WERI-Rb-1 (cell line): ENCODE results near the gene ULK1.

Experiments
- DNase-seq: peaks from one replicate; pipeline ENCODE4 v3.0.0-alpha.2; 2020
- H3K27ac ChIP-seq: fragments of 250-450 bp; sonication (Bioruptor Pico); 2 replicates; pipeline ENCODE4 v1.5.1; 2020; ENCODE audit warnings: mild to moderate bottlenecking, moderate library complexity
- H3K27me3 ChIP-seq: fragments of 250-450 bp; sonication (Bioruptor Pico); 2 replicates; pipeline ENCODE4 v1.5.1; 2021; ENCODE audit warnings: mild to moderate bottlenecking, low read depth, moderate library complexity; ENCODE audit not compliant: insufficient read depth, severe bottlenecking
- H3K36me3 ChIP-seq: fragments of 250-450 bp; sonication (Bioruptor Pico); 2 replicates; pipeline ENCODE4 v1.5.1; 2020; ENCODE audit warnings: mild to moderate bottlenecking, moderate library complexity
- H3K4me3 ChIP-seq: 2 replicates; pipeline ENCODE4 v1.5.1; 2011; ENCODE audit warnings: low read depth, mild to moderate bottlenecking, control low read depth, low read length
- H3K9me3 ChIP-seq: fragments of 250-450 bp; sonication (Bioruptor Pico); 2 replicates; pipeline ENCODE4 v1.5.1; 2021; ENCODE audit warnings: mild to moderate bottlenecking, moderate library complexity; ENCODE audit not compliant: severe bottlenecking
- TF ChIP-seq, protein P1 (sequence below): IDR thresholded peaks from 2 replicates; pipeline ENCODE4 v1.5.1; 2011; ENCODE audit warnings: low read depth, mild to moderate bottlenecking, control low read depth, inconsistent platforms, low read length

ULK1 gene

DNA sequence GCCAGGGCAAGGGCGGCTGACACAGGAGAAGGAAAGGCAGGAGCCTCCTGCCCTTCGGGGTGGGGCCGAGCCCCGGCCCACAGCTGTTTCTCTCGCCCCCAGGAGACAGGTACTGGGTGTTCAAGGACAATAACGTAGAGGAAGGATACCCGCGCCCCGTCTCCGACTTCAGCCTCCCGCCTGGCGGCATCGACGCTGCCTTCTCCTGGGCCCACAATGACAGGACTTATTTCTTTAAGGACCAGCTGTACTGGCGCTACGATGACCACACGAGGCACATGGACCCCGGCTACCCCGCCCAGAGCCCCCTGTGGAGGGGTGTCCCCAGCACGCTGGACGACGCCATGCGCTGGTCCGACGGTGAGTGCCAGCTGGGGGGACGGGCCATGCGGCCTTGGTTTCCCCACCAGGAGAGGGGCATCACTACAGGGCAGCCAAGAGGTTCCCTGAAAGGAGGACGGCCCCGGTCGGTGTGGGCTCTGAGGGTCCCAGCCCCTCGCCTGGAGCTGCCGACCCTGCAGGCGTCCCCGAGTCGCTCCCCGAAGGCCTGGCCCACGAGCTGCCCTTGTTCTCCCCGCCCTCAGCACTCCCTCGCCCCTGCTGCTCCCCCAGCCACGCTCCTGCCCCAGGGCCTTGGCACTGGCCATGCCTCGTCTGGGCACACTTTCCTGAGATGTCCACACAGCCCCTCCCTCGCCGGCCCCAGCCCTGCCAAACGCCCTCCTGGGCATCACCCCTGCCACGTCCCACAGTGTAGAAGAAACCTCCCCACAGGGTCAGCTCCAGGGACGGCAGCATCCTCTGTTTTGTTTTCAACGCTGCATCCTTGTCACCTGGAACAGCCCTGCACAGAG lies 44.5 kb upstream of the ULK1 start:
- Histone ChIP-seq H3K4me3 (no peak overlapping the region), H3K27me3 (no peaks in the 10 kb centered on the region), H3K27ac (no peak overlapping the region), H3K36me3 (no peaks in the 10 kb centered on the region; the same call in none of the 2 replicates), H3K9me3 (no peaks in the 10 kb centered on the region)
- TF ChIP-seq, protein P1, sequence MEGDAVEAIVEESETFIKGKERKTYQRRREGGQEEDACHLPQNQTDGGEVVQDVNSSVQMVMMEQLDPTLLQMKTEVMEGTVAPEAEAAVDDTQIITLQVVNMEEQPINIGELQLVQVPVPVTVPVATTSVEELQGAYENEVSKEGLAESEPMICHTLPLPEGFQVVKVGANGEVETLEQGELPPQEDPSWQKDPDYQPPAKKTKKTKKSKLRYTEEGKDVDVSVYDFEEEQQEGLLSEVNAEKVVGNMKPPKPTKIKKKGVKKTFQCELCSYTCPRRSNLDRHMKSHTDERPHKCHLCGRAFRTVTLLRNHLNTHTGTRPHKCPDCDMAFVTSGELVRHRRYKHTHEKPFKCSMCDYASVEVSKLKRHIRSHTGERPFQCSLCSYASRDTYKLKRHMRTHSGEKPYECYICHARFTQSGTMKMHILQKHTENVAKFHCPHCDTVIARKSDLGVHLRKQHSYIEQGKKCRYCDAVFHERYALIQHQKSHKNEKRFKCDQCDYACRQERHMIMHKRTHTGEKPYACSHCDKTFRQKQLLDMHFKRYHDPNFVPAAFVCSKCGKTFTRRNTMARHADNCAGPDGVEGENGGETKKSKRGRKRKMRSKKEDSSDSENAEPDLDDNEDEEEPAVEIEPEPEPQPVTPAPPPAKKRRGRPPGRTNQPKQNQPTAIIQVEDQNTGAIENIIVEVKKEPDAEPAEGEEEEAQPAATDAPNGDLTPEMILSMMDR: no peak
- DNase-seq: no peak

DNA sequence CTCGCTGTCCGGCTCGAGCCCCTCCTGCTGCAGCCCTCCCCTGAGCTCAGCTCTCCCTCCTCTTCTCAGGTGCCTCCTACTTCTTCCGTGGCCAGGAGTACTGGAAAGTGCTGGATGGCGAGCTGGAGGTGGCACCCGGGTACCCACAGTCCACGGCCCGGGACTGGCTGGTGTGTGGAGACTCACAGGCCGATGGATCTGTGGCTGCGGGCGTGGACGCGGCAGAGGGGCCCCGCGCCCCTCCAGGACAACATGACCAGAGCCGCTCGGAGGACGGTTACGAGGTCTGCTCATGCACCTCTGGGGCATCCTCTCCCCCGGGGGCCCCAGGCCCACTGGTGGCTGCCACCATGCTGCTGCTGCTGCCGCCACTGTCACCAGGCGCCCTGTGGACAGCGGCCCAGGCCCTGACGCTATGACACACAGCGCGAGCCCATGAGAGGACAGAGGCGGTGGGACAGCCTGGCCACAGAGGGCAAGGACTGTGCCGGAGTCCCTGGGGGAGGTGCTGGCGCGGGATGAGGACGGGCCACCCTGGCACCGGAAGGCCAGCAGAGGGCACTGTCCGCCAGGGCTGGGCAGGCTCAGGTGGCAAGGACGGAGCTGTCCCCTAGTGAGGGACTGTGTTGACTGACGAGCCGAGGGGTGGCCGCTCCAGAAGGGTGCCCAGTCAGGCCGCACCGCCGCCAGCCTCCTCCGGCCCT lies 43.4 kb upstream of the ULK1 start:
- Histone ChIP-seq H3K27me3 (no peaks in the 10 kb centered on the region), H3K36me3 (no peaks in the 10 kb centered on the region; the same call in 1 of the 2 replicates), H3K9me3 (no peaks in the 10 kb centered on the region), H3K27ac (no peak overlapping the region), H3K4me3 (no peak overlapping the region)
- no peak for DNase-seq
- TF ChIP-seq, protein P1: peak; percentile 62

DNA sequence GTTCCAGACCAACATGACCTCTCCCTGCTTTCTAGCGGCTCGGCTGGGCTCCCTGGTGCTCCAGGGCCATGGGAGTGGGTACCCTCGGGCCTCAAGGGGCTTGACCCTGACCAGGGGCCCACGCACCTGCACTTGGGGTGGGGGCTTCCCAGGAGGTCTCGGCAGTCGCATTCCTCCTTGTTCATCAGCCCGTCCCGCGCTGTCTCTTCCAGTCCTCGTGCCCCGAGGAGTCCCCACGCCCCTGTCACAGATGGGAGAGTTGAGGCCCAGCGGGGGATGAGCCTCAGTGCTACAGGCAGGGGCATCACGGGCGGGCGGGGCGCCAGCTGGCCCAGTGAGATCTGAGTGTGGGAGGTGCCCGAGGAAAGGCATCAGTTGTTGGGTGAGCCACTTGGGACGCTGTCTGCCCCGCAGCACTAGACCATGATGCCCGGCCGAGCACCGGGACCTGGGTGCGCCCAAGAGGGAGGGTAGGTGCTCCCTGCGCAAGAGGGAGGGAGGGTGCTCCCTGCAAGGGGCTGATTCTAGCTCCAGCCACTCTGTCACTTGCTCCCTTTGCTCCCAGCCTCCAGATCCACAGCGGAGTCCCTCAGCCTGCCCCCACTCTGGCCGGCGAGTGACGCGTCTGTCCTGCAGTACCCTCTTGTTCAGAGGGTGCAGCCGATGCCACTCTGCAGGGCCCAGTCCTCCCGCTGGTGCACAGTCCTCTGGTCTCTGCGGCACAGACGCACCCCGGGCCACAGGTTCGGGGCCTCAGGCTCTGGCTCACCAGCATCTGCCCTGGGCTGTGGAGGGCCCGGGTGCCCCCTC lies 42.5 kb upstream of the ULK1 start:
- no peak for DNase-seq
- Histone ChIP-seq H3K27me3 (no peaks in the 10 kb centered on the region), H3K27ac (peak overlapping the region; percentile 56), H3K4me3 (no peak overlapping the region), H3K9me3 (peaks cover under 1% of the 10 kb centered on the region), H3K36me3 (no peaks in the 10 kb centered on the region; the same call in 1 of the 2 replicates)
- TF ChIP-seq, protein P1: no peak

DNA sequence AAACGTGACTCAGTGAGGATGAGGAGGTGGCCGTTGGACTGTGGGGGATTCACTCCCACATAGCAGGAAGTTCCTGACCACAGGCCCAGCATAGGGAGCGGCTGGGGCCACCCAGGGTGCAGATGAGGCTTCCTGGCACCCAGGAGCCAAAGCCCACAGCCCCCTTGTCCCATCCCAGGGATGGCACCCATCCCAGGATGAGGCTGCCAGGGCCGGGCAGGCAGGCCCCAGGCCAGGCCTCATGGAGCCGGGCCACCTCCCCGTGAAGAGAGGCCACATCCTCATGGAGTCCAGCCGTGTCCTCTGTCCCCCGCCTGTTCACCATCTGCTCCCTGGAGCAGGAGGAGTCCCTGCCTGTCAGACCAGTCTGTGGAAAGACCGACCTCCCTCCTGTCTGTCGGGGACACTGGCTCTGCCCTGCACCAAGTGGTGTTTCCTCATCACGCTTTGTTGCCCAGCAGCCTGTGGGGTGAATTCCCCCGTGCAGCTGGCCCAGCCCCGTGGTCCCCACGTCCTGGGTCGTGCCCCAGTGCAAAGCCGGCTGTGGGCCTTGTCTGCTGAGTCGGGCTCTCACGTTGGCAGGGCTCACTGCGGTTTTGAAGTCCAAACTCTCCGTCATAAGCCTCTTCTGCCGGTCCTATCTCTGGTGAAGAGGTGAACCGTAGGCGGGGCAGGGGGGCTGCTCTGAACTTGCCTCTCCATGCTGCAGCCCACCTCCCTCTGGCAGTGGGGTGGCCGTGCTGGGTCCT lies 41.7 kb upstream of the ULK1 start:
- DNase-seq: peak; percentile 57
- Histone ChIP-seq H3K27me3 (no peaks in the 10 kb centered on the region), H3K9me3 (peaks cover 3% of the 10 kb centered on the region), H3K36me3 (no peaks in the 10 kb centered on the region; the same call in 1 of the 2 replicates), H3K4me3 (no peak overlapping the region), H3K27ac (peak overlapping the region; percentile 56)
- TF ChIP-seq, protein P1: no peak
